NCI-H748 (cell line): Measurements from ENCODE around the gene PTGER3.

ENCODE experiments used
- DNase-seq: peaks from one replicate; lab custom pipeline; 2025; ENCODE audit not compliant: unreplicated experiment; lab: John Stamatoyannopoulos, UW

The PTGER3 gene

GRCh38 chr1:71047635-71048607, at the start of gene PTGER3:
Gene PTGER3 (minus strand): TSS chr1:71047816. CDS start chr1:71047577, 239 bp downstream.
- peak; percentile 94 for DNase-seq

GRCh38 chr1:71094913-71095312, 47.3 kb upstream of the PTGER3 start:
- DNase-seq: no peak

- DNase-seq: peak; percentile 33
Measured at GRCh38 chr1:71093938-71094337, 46.3 kb upstream of the PTGER3 start.

- no peak for DNase-seq
Measured at GRCh38 chr1:71089536-71090270, 42.1 kb upstream of the PTGER3 start.

GRCh38 chr1:71088645-71089287, 41.1 kb upstream of the PTGER3 start:
- peak; percentile 10 for DNase-seq

GRCh38 chr1:71087713-71088112, 40.1 kb upstream of the PTGER3 start:
- DNase-seq: no peak

- DNase-seq: no peak
Measured at GRCh38 chr1:71087060-71087459, 39.4 kb upstream of the PTGER3 start.

- no peak for DNase-seq
Measured at GRCh38 chr1:71086331-71086730, 38.7 kb upstream of the PTGER3 start.

- no peak for DNase-seq
Measured at GRCh38 chr1:71083271-71083670, 35.7 kb upstream of the PTGER3 start.

- no peak for DNase-seq
Measured at GRCh38 chr1:71081697-71082080, 34.1 kb upstream of the PTGER3 start.

GRCh38 chr1:71080739-71081696, 33.4 kb upstream of the PTGER3 start, which contains the start of gene ZRANB2:
Gene ZRANB2 (minus strand): TSS chr1:71081035. CDS start chr1:71080995, 40 bp downstream.
- peak; percentile 98 for DNase-seq

GRCh38 chr1:71080230-71080738, 32.7 kb upstream of the PTGER3 start:
- DNase-seq: peak; percentile 52

- no peak for DNase-seq
Measured at GRCh38 chr1:71074681-71075080, 27.1 kb upstream of the PTGER3 start.

- no peak for DNase-seq
Measured at GRCh38 chr1:71072273-71072672, 24.7 kb upstream of the PTGER3 start.

GRCh38 chr1:71071720-71072119, 24.1 kb upstream of the PTGER3 start:
- no peak for DNase-seq

- no peak for DNase-seq
Measured at GRCh38 chr1:71068325-71069240, 21.0 kb upstream of the PTGER3 start.

GRCh38 chr1:71054791-71055190, 7.2 kb upstream of the PTGER3 start:
- DNase-seq: peak; percentile 35

GRCh38 chr1:71054281-71054731, 6.7 kb upstream of the PTGER3 start:
- DNase-seq: peak; percentile 30

GRCh38 chr1:71053758-71054157, 6.1 kb upstream of the PTGER3 start:
- DNase-seq: no peak
